Activated naive CD4-positive, alpha-beta T cell treated with anti-CD3 and anti-CD28 coated beads for 36 hours (primary cell): ENCODE measurements around the gene LTBP4. TPM values are rescaled to one million over a fixed set of nuclear protein-coding genes. Genes with fewer than 3 reads are reported as not detected.
"Not testable (repeated sequence)": the region's sequence is repeated elsewhere in the genome, so short reads cannot be mapped to it uniquely, and the experiment has no call there.

ENCODE experiments used
- CTCF ChIA-PET: fragments of 350-600 bp; sonication (Branson Sonifier 250); formaldehyde crosslinking; loops from one replicate; lab custom pipeline; 2021; ENCODE audit warnings: antibody characterized with exemption; lab: Charles Lee
- DNase-seq: peaks from one replicate; pipeline ENCODE4 v3.0.0-alpha.2; 2020
- H3K27ac Mint-ChIP-seq: one replicate; pipeline ENCODE4 v1.8.0; 2021; ENCODE audit warnings: mild to moderate bottlenecking, mixed read lengths
- H3K27me3 Mint-ChIP-seq: one replicate; pipeline ENCODE4 v1.8.0; 2021; ENCODE audit warnings: low read depth, mixed read lengths
- H3K36me3 Mint-ChIP-seq: one replicate; pipeline ENCODE4 v1.8.0; 2021; ENCODE audit warnings: low read depth, mixed read lengths
- H3K4me1 Mint-ChIP-seq: one replicate; pipeline ENCODE4 v1.8.0; 2021; ENCODE audit warnings: low read depth, mixed read lengths
- H3K4me3 Mint-ChIP-seq: one replicate; pipeline ENCODE4 v1.8.0; 2021; ENCODE audit warnings: mild to moderate bottlenecking, moderate library complexity, mixed read lengths
- H3K9me3 Mint-ChIP-seq: one replicate; pipeline ENCODE4 v1.8.0; 2021; ENCODE audit warnings: mixed read lengths
- intact Hi-C: fragments of 100-400 bp; cut with micrococcal nuclease; formaldehyde crosslinking; loops from one replicate; pipeline ENCODE4 v1.15.1; 2023
- total RNA-seq, 2 experiments: library from RNA; stranded (reverse); gene quantifications; one replicate each; pipeline ENCODE4 v1.2.3, GENCODE V29; 2021

Gene LTBP4, protein sequence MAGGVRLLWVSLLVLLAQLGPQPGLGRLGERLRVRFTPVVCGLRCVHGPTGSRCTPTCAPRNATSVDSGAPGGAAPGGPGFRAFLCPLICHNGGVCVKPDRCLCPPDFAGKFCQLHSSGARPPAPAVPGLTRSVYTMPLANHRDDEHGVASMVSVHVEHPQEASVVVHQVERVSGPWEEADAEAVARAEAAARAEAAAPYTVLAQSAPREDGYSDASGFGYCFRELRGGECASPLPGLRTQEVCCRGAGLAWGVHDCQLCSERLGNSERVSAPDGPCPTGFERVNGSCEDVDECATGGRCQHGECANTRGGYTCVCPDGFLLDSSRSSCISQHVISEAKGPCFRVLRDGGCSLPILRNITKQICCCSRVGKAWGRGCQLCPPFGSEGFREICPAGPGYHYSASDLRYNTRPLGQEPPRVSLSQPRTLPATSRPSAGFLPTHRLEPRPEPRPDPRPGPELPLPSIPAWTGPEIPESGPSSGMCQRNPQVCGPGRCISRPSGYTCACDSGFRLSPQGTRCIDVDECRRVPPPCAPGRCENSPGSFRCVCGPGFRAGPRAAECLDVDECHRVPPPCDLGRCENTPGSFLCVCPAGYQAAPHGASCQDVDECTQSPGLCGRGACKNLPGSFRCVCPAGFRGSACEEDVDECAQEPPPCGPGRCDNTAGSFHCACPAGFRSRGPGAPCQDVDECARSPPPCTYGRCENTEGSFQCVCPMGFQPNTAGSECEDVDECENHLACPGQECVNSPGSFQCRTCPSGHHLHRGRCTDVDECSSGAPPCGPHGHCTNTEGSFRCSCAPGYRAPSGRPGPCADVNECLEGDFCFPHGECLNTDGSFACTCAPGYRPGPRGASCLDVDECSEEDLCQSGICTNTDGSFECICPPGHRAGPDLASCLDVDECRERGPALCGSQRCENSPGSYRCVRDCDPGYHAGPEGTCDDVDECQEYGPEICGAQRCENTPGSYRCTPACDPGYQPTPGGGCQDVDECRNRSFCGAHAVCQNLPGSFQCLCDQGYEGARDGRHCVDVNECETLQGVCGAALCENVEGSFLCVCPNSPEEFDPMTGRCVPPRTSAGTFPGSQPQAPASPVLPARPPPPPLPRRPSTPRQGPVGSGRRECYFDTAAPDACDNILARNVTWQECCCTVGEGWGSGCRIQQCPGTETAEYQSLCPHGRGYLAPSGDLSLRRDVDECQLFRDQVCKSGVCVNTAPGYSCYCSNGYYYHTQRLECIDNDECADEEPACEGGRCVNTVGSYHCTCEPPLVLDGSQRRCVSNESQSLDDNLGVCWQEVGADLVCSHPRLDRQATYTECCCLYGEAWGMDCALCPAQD (N-terminal part only)
- total RNA-seq = 100 to 1,000 TPM; 147 to 153 TPM

GRCh38 chr19:40601134-40601974 is at the start of gene LTBP4:
Gene LTBP4, plus strand, starts transcription at chr19:40601369. Its CDS starts 19 bp downstream, at chr19:40601388.
- H3K4me3 Mint-ChIP-seq = peak within 1 kb of the TSS; percentile 42
- intact Hi-C loops = no loop called here
- H3K4me1 Mint-ChIP-seq = peaks cover 62% of the 10 kb centered on the region
- no peak for DNase-seq
- H3K36me3 Mint-ChIP-seq = no peaks in the 10 kb centered on the region
- H3K27ac Mint-ChIP-seq = no peak within 1 kb of the TSS
- peaks cover 37% of the 10 kb centered on the region for H3K27me3 Mint-ChIP-seq
- CTCF ChIA-PET = interaction anchor here (1.0 to 3.5 kb wide), 5 partner anchors 11 to 158 kb away, joined by 3 to 18 read pairs (median 4); no protein-coding TSS in a partner anchor
- no peaks in the 10 kb centered on the region for H3K9me3 Mint-ChIP-seq

DNA sequence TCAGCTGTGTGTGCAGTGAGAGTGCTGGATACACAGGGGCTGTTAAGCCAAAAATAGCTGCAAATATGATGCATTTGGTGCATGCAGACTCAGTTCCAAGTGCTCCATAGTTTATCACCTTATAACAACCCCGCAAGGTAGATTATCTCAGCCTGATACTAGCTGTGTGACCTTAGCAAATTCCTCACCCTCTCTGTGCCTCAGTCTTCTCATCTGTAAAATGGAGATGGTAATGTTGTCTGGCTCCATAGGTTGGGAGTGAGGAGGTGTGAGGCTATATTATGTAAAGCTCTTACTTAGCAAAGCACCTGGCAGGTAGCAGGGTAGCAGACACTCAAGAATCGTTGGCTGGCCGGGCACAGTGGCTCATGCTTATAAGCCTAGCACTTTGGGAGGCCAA is 48.3 kb upstream of the LTBP4 start:
- no peaks in the 10 kb centered on the region for H3K9me3 Mint-ChIP-seq
- peaks cover 10% of the 10 kb centered on the region for H3K4me1 Mint-ChIP-seq
- H3K27me3 Mint-ChIP-seq = peaks cover 41% of the 10 kb centered on the region
- intact Hi-C loops = no loop called here
- CTCF ChIA-PET = interaction anchor here (1.2 to 1.5 kb wide), 3 partner anchors 45 to 82 kb away, joined by 3 to 5 read pairs (median 4); no protein-coding TSS in a partner anchor
- H3K36me3 Mint-ChIP-seq = no peaks in the 10 kb centered on the region
- no peak overlapping the region for H3K27ac Mint-ChIP-seq
- no peak for DNase-seq
- no peak overlapping the region for H3K4me3 Mint-ChIP-seq

DNA sequence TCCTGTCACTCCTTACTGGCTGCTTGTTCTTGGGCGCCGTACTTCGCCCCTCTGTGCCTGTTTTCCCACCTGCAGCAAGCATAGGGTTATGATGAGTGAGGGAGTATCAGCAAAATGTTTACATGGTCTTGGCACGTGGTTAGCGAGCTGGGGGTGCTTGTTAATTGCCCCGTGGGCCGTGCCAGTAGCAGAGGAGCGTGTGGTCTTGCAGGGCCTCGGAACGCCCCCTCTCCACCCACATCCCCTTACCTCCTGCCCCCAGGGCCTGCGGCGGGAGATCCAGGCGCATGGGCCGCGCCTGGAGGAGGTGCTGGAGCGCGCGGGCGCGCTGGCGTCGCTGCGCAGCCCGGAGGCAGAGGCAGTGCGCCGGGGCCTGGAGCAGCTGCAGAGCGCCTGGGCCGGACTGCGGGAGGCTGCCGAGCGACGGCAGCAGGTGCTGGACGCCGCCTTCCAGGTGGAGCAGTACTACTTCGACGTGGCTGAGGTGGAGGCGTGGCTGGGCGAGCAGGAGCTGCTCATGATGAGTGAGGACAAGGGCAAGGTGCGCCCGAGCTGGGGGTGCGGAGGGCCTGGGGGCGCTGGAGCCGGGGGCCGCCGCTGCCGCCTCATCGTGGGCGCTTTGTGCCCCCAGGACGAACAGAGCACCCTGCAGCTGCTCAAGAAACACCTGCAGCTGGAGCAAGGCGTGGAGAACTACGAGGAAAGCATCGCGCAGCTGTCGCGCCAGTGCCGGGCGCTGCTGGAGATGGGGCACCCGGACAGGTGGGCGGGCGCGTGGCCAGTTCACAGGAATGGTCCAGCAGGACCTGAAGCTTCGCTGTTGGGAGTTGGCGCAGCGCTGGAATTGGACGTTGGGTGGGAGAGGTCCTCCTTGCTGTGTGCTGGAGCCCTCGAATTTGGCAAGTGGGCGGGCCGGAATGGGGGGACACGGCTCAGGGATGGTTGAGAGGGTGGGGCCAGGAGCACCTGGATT is 47.0 kb upstream of the LTBP4 start:
- no peak overlapping the region for H3K27ac Mint-ChIP-seq
- H3K27me3 Mint-ChIP-seq = peaks cover 37% of the 10 kb centered on the region
- no peaks in the 10 kb centered on the region for H3K9me3 Mint-ChIP-seq
- no peaks in the 10 kb centered on the region for H3K36me3 Mint-ChIP-seq
- CTCF ChIA-PET = interaction anchor here (1.3 kb wide), 1 partner anchor 81 kb away, joined by 4 read pairs; no protein-coding TSS in a partner anchor
- peaks cover 7% of the 10 kb centered on the region for H3K4me1 Mint-ChIP-seq
- intact Hi-C loops = no loop called here
- H3K4me3 Mint-ChIP-seq = no peak overlapping the region
- no peak for DNase-seq

- Mint-ChIP-seq H3K4me3 (no peak overlapping the region), H3K27ac (no peak overlapping the region), H3K4me1 (peaks cover 3% of the 10 kb centered on the region), H3K36me3 (no peaks in the 10 kb centered on the region), H3K27me3 (peaks cover 34% of the 10 kb centered on the region), H3K9me3 (no peaks in the 10 kb centered on the region)
- CTCF ChIA-PET = interaction anchor here (0.9 to 1.3 kb wide), 2 partner anchors 79 to 92 kb away, joined by 3 to 4 read pairs; no protein-coding TSS in a partner anchor
- intact Hi-C loops = no loop called here
- DNase-seq = no peak
These were observed 45.0 kb upstream of the LTBP4 start for GRCh38 chr19:40555978-40556689.

GRCh38 chr19:40556953-40557530 is 44.1 kb upstream of the LTBP4 start:
- H3K27me3 Mint-ChIP-seq = peaks cover 34% of the 10 kb centered on the region
- intact Hi-C loops = no loop called here
- no peak overlapping the region for H3K4me3 Mint-ChIP-seq
- H3K4me1 Mint-ChIP-seq = peaks cover 3% of the 10 kb centered on the region
- no peak overlapping the region for H3K27ac Mint-ChIP-seq
- CTCF ChIA-PET = interaction anchor here (1.3 kb wide), 1 partner anchor 78 kb away, joined by 3 read pairs; no protein-coding TSS in a partner anchor
- H3K9me3 Mint-ChIP-seq = no peaks in the 10 kb centered on the region
- H3K36me3 Mint-ChIP-seq = no peaks in the 10 kb centered on the region
- DNase-seq = no peak

GRCh38 chr19:40559394-40559793 is 41.8 kb upstream of the LTBP4 start:
- no peaks in the 10 kb centered on the region for H3K9me3 Mint-ChIP-seq
- peaks cover 22% of the 10 kb centered on the region for H3K27me3 Mint-ChIP-seq
- no peaks in the 10 kb centered on the region for H3K36me3 Mint-ChIP-seq
- no peak for DNase-seq
- intact Hi-C loops = no loop called here
- CTCF ChIA-PET = no interaction called here
- no peak overlapping the region for H3K4me3 Mint-ChIP-seq
- H3K4me1 Mint-ChIP-seq = no peaks in the 10 kb centered on the region
- H3K27ac Mint-ChIP-seq = peak overlapping the region; percentile 19

DNA sequence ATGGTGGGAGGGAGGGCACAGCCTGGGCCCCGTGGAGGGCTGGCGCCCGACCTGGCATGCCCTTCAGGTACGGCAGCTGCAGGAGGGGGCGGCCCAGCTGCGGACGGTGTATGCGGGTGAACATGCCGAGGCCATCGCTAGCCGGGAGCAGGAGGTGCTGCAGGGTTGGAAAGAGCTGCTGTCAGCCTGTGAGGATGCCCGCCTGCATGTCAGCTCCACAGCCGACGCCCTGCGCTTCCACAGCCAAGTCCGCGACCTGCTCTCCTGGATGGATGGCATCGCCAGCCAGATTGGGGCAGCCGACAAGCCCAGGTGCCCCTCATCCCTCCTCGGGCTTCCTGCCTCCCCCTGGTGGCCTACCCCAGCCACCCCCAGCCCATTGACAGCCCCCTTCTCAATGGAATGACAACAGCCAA is 41.1 kb upstream of the LTBP4 start:
- no peaks in the 10 kb centered on the region for H3K4me1 Mint-ChIP-seq
- CTCF ChIA-PET = no interaction called here
- no peak overlapping the region for H3K4me3 Mint-ChIP-seq
- H3K27me3 Mint-ChIP-seq = peaks cover 19% of the 10 kb centered on the region
- H3K27ac Mint-ChIP-seq = no peak overlapping the region
- intact Hi-C loops = no loop called here
- no peak for DNase-seq
- no peaks in the 10 kb centered on the region for H3K9me3 Mint-ChIP-seq
- H3K36me3 Mint-ChIP-seq = no peaks in the 10 kb centered on the region

DNA sequence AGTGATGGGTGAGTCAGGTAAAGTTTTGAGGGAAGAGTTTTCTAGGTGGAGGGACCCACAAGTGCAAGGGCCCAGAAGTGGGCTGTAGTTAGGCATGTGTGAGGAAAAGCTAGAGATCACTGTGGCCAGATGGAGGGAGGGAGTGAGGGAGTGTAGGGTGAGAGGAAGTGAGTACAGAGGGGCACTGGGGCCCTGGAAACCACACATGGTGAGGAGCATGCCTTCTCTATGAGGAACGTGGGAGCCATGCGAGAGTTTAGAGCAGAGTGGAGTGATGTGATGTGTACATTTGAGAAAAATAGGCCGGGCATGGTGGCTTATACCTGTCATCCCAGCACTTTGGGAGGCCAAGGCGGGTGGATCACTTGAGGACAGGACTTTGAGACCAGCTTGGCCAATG is 39.2 kb upstream of the LTBP4 start:
- CTCF ChIA-PET = interaction anchor here (0.7 kb wide), 1 partner anchor 76 kb away, joined by 4 read pairs; no protein-coding TSS in a partner anchor
- H3K4me1 Mint-ChIP-seq = no peaks in the 10 kb centered on the region
- H3K27me3 Mint-ChIP-seq = peaks cover 31% of the 10 kb centered on the region
- H3K4me3 Mint-ChIP-seq = no peak overlapping the region
- no peak for DNase-seq
- intact Hi-C loops = no loop called here
- no peaks in the 10 kb centered on the region for H3K36me3 Mint-ChIP-seq
- no peak overlapping the region for H3K27ac Mint-ChIP-seq
- no peaks in the 10 kb centered on the region for H3K9me3 Mint-ChIP-seq

DNA sequence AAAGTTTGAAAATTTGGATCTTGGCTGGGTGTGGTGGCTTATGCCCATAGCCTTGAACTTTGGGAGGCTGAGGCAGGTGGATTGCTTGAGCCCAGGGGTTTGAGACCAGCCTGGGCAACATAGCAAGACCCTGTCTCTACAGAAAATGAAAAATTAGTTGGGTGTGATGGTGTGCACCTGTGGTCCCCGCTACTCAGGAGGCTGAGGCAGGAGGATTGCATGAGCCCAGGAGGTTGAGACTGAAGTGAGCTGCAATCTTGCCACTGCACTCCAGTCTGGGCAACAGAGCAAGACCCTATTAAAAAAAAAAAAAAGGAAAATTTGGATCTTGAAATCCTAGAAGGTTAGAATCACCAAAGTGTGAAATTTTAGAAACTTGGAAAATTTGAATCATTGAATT is 36.6 kb upstream of the LTBP4 start:
- DNase-seq, H3K4me1 Mint-ChIP-seq, H3K36me3 Mint-ChIP-seq, CTCF ChIA-PET, H3K4me3 Mint-ChIP-seq, H3K9me3 Mint-ChIP-seq, H3K27ac Mint-ChIP-seq, intact Hi-C loops: not testable (repeated sequence)
- peaks cover 44% of the 10 kb centered on the region for H3K27me3 Mint-ChIP-seq

DNA sequence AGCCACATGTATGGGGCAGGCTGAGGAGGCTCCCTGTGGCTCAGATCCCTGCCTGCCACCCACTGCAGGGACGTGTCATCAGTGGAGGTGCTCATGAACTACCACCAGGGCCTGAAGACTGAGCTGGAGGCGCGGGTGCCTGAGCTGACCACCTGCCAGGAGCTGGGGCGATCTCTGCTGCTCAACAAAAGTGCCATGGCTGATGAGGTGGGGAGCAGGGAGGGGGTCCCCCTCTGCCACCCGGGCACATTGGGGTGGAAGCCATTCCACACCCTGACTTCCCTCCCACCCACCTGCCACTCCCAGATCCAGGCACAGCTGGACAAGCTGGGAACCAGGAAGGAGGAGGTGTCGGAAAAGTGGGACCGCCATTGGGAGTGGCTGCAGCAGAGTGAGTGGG is 35.8 kb upstream of the LTBP4 start:
- Mint-ChIP-seq H3K4me1 (peaks cover 10% of the 10 kb centered on the region), H3K9me3 (no peaks in the 10 kb centered on the region), H3K27ac (no peak overlapping the region), H3K4me3 (no peak overlapping the region), H3K36me3 (no peaks in the 10 kb centered on the region), H3K27me3 (peaks cover 40% of the 10 kb centered on the region)
- CTCF ChIA-PET = no interaction called here
- DNase-seq = no peak
- intact Hi-C loops = no loop called here
